HEK293 (cell line): Measurements from ENCODE around the gene ABHD12.

Source experiments
- CTCF ChIA-PET: fragments of 350-600 bp; formaldehyde crosslinking; extraction: SDS; loops from one replicate; lab custom pipeline; 2021; ENCODE audit warnings: antibody characterized with exemption; lab: Yijun Ruan, JAX
- POLR2A ChIA-PET: fragments of 300-600 bp; formaldehyde crosslinking; extraction: SDS; loops from one replicate; lab custom pipeline; 2020; ENCODE audit warnings: antibody characterized with exemption, inconsistent platforms; lab: Yijun Ruan, JAX
- H3K27ac ChIP-seq: fragments of 200-500 bp; sonication (Bioruptor generic); 2 replicates; pipeline ENCODE4 v1.5.1; 2014; ENCODE audit warnings: low read depth, low read length, control low read depth, inconsistent platforms; ENCODE audit errors: extremely low read depth
- H3K36me3 ChIP-seq, 2 experiments: fragments of 200-500 bp in 1 of 2; sonication (Bioruptor generic) in 1 of 2; 1 replicate in 1 of 2; 2 replicates in 1 of 2; pipeline ENCODE4 v1.5.1; 2014 to 2017; ENCODE audit warnings: inconsistent platforms in 2 of 2, low read length in 2 of 2; ENCODE audit not compliant: control insufficient read depth in 2 of 2, insufficient read depth in 1 of 2
- H3K4me1 ChIP-seq: fragments of 200-500 bp; sonication (Bioruptor generic); 2 replicates; pipeline ENCODE4 v1.5.1; 2014; ENCODE audit warnings: mild to moderate bottlenecking, low read length, inconsistent platforms; ENCODE audit not compliant: control insufficient read depth, insufficient read depth
- H3K4me3 ChIP-seq: 2 replicates; pipeline ENCODE4 v1.5.1; 2011; ENCODE audit warnings: low read depth, mild to moderate bottlenecking, control low read depth, low read length, moderate library complexity
- H3K9me3 ChIP-seq: fragments of 200-500 bp; sonication (Bioruptor generic); 2 replicates; pipeline ENCODE4 v1.5.1; 2014; ENCODE audit warnings: low read depth, low read length, inconsistent platforms; ENCODE audit not compliant: control insufficient read depth, insufficient read depth
- CTCF ChIP-seq: fragments of 450-650 bp; formaldehyde crosslinking; IDR thresholded peaks from 2 replicates; pipeline ENCODE4 v1.5.1; 2016; ENCODE audit warnings: missing biosample characterization, missing genetic modification characterization
- HOXD13 ChIP-seq: sonication (generic); formaldehyde crosslinking; IDR thresholded peaks from 2 replicates; pipeline ENCODE4 v1.8.0; 2022; ENCODE audit warnings: missing genetic modification reagents, borderline replicate concordance
- KLF1 ChIP-seq: fragments of 450-650 bp; formaldehyde crosslinking; IDR thresholded peaks from 2 replicates; pipeline ENCODE4 v1.5.1; 2016; ENCODE audit warnings: missing biosample characterization, missing genetic modification characterization
- KLF10 ChIP-seq: fragments of 450-650 bp; IDR thresholded peaks from 2 replicates; pipeline ENCODE4 v1.5.1; 2018; ENCODE audit warnings: missing biosample characterization, mild to moderate bottlenecking, missing genetic modification characterization
- KLF7 ChIP-seq: fragments of 450-650 bp; formaldehyde crosslinking; IDR thresholded peaks from 2 replicates; pipeline ENCODE4 v1.5.1; 2016; ENCODE audit warnings: missing biosample characterization, missing genetic modification characterization, borderline replicate concordance
- KLF8 ChIP-seq: fragments of 450-650 bp; formaldehyde crosslinking; IDR thresholded peaks from 2 replicates; pipeline ENCODE4 v1.5.1; 2016; ENCODE audit warnings: missing biosample characterization, missing genetic modification characterization
- PRDM1 ChIP-seq: fragments of 450-650 bp; formaldehyde crosslinking; IDR thresholded peaks from 2 replicates; pipeline ENCODE4; 2016; ENCODE audit warnings: missing biosample characterization, missing genetic modification characterization
- SCRT1 ChIP-seq: fragments of 450-650 bp; formaldehyde crosslinking; IDR thresholded peaks from 2 replicates; pipeline ENCODE4 v1.5.1; 2016; ENCODE audit warnings: missing biosample characterization, missing genetic modification characterization, borderline replicate concordance
- SCRT2 ChIP-seq: fragments of 450-650 bp; formaldehyde crosslinking; IDR thresholded peaks from 2 replicates; pipeline ENCODE4 v1.5.1; 2016; ENCODE audit warnings: missing biosample characterization, missing genetic modification characterization
- SP7 ChIP-seq: fragments of 450-650 bp; formaldehyde crosslinking; IDR thresholded peaks from 2 replicates; pipeline ENCODE4 v1.5.1; 2016; ENCODE audit warnings: missing biosample characterization, missing genetic modification characterization
- ZBTB17 ChIP-seq: fragments of 450-650 bp; formaldehyde crosslinking; IDR thresholded peaks from 2 replicates; pipeline ENCODE4 v1.5.1; 2016; ENCODE audit warnings: missing biosample characterization, missing genetic modification characterization
- ZBTB48 ChIP-seq: fragments of 450-650 bp; formaldehyde crosslinking; IDR thresholded peaks from 2 replicates; pipeline ENCODE4 v1.5.1; 2016; ENCODE audit warnings: missing biosample characterization, missing genetic modification characterization
- ZBTB8A ChIP-seq: fragments of 450-650 bp; formaldehyde crosslinking; IDR thresholded peaks from 2 replicates; pipeline ENCODE4 v1.5.1; 2016; ENCODE audit warnings: missing biosample characterization, missing genetic modification characterization
- ZFP37 ChIP-seq: fragments of 450-650 bp; formaldehyde crosslinking; IDR thresholded peaks from 2 replicates; pipeline ENCODE4 v1.5.1; 2016; ENCODE audit warnings: missing biosample characterization, missing genetic modification characterization
- ZIC2 ChIP-seq: fragments of 450-650 bp; formaldehyde crosslinking; IDR thresholded peaks from 2 replicates; pipeline ENCODE4 v1.5.1; 2016; ENCODE audit warnings: missing biosample characterization, missing genetic modification characterization
- ZNF184 ChIP-seq: fragments of 450-650 bp; IDR thresholded peaks from 2 replicates; pipeline ENCODE4 v1.5.1; 2018; ENCODE audit warnings: missing biosample characterization, mild to moderate bottlenecking, missing genetic modification characterization
- ZNF2 ChIP-seq: fragments of 450-650 bp; formaldehyde crosslinking; IDR thresholded peaks from 2 replicates; pipeline ENCODE4 v1.5.1; 2016; ENCODE audit warnings: missing biosample characterization, missing genetic modification characterization
- ZNF341 ChIP-seq: fragments of 450-650 bp; formaldehyde crosslinking; IDR thresholded peaks from 2 replicates; pipeline ENCODE4; 2016; ENCODE audit warnings: low read depth, missing biosample characterization, missing genetic modification characterization
- ZNF423 ChIP-seq: fragments of 450-650 bp; formaldehyde crosslinking; IDR thresholded peaks from 2 replicates; pipeline ENCODE4 v1.5.1; 2016; ENCODE audit warnings: missing biosample characterization, missing genetic modification characterization
- ZNF600 ChIP-seq: fragments of 450-650 bp; formaldehyde crosslinking; IDR thresholded peaks from 2 replicates; pipeline ENCODE4 v1.5.1; 2016; ENCODE audit warnings: missing biosample characterization, missing genetic modification characterization
- ZNF654 ChIP-seq: fragments of 450-650 bp; formaldehyde crosslinking; IDR thresholded peaks from 2 replicates; pipeline ENCODE4 v1.5.1; 2016; ENCODE audit warnings: low read depth, missing biosample characterization, missing genetic modification characterization
- ZNF76 ChIP-seq: fragments of 450-650 bp; formaldehyde crosslinking; IDR thresholded peaks from 2 replicates; pipeline ENCODE4; 2016; ENCODE audit warnings: low read depth, missing biosample characterization, missing genetic modification characterization, borderline replicate concordance
- ZXDB ChIP-seq: fragments of 450-650 bp; formaldehyde crosslinking; IDR thresholded peaks from 2 replicates; pipeline ENCODE4 v1.5.1; 2016; ENCODE audit warnings: missing biosample characterization, missing genetic modification characterization
- TF ChIP-seq, protein P1 (sequence below): fragments of 450-650 bp; formaldehyde crosslinking; IDR thresholded peaks from 2 replicates; pipeline ENCODE4 v1.5.1; 2016; ENCODE audit warnings: missing biosample characterization, missing genetic modification characterization
- TF ChIP-seq, protein P2 (sequence below): fragments of 450-650 bp; formaldehyde crosslinking; IDR thresholded peaks from 2 replicates; pipeline ENCODE4 v1.5.1; 2016; ENCODE audit warnings: missing biosample characterization, missing genetic modification characterization, borderline replicate concordance
- TF ChIP-seq, protein P3 (sequence below): fragments of 450-650 bp; formaldehyde crosslinking; IDR thresholded peaks from 2 replicates; pipeline ENCODE4 v1.5.1; 2016; ENCODE audit warnings: missing biosample characterization, missing genetic modification characterization

The ABHD12 gene

GRCh38 chr20:25294459-25295385 is 95.9 kb downstream of the ABHD12 start:
- Histone ChIP-seq H3K9me3 (no peaks in the 10 kb centered on the region), H3K4me1 (no peaks in the 10 kb centered on the region), H3K36me3 (peaks cover 0 to 63% of the 10 kb centered on the region in 2 experiments; a peak in 1 of 3 replicates), H3K27ac (0 out of 2 replicates have a peak overlapping the region, but pooled peaks have one; percentile 19), H3K4me3 (no peak overlapping the region)
- ChIA-PET CTCF (interaction anchor here (0.6 to 3.4 kb wide), 11 partner anchors 28 to 285 kb away, joined by 3 to 47 read pairs (median 3); no protein-coding TSS in a partner anchor), POLR2A (interaction anchor here (0.6 kb wide), 1 partner anchor 113 kb away, joined by 3 read pairs; the partner anchor contains the start of gene GINS1)
- TF ChIP-seq KLF7 (no peak), ZBTB48 (tag by site-specific recombination) (0 out of 2 replicates have a peak, but pooled peaks have one; percentile 37), ZXDB (tag by site-specific recombination) (0 out of 2 replicates have a peak, but pooled peaks have one; percentile 24), ZNF654 (tag by site-specific recombination) (peak; percentile 49), ZBTB17 (tag by site-specific recombination) (0 out of 2 replicates have a peak, but pooled peaks have one; percentile 18), ZNF341 (tag by site-specific recombination) (peak; percentile 49), SP7 (tag by site-specific recombination) (peak; percentile 21; the same call in 1 of the 2 replicates), ZNF600 (peak; percentile 61; the same call in 1 of the 2 replicates), CTCF (tag by site-specific recombination) (peak; percentile 100), KLF8 (tag by site-specific recombination) (peak; percentile 86), ZIC2 (peak; percentile 80), ZNF76 (no peak), ZNF2 (0 out of 2 replicates have a peak, but pooled peaks have one; percentile 16), SCRT1 (tag by site-specific recombination) (0 out of 2 replicates have a peak, but pooled peaks have one; percentile 20), ZBTB8A (tag by site-specific recombination) (peak; percentile 71), HOXD13 (CRISPR knock-in tag) (no peak), KLF1 (tag by site-specific recombination) (peak; percentile 58), PRDM1 (tag by site-specific recombination) (peak; percentile 87), ZNF184 (tag by site-specific recombination) (no peak), ZFP37 (tag by site-specific recombination) (no peak), SCRT2 (peak; percentile 74), KLF10 (tag by site-specific recombination) (no peak), ZNF423 (tag by site-specific recombination) (peak; percentile 79; the same call in 1 of the 2 replicates)
- TF ChIP-seq, protein P1, sequence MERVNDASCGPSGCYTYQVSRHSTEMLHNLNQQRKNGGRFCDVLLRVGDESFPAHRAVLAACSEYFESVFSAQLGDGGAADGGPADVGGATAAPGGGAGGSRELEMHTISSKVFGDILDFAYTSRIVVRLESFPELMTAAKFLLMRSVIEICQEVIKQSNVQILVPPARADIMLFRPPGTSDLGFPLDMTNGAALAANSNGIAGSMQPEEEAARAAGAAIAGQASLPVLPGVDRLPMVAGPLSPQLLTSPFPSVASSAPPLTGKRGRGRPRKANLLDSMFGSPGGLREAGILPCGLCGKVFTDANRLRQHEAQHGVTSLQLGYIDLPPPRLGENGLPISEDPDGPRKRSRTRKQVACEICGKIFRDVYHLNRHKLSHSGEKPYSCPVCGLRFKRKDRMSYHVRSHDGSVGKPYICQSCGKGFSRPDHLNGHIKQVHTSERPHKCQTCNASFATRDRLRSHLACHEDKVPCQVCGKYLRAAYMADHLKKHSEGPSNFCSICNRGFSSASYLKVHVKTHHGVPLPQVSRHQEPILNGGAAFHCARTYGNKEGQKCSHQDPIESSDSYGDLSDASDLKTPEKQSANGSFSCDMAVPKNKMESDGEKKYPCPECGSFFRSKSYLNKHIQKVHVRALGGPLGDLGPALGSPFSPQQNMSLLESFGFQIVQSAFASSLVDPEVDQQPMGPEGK, result peak; percentile 79
- TF ChIP-seq, protein P2, sequence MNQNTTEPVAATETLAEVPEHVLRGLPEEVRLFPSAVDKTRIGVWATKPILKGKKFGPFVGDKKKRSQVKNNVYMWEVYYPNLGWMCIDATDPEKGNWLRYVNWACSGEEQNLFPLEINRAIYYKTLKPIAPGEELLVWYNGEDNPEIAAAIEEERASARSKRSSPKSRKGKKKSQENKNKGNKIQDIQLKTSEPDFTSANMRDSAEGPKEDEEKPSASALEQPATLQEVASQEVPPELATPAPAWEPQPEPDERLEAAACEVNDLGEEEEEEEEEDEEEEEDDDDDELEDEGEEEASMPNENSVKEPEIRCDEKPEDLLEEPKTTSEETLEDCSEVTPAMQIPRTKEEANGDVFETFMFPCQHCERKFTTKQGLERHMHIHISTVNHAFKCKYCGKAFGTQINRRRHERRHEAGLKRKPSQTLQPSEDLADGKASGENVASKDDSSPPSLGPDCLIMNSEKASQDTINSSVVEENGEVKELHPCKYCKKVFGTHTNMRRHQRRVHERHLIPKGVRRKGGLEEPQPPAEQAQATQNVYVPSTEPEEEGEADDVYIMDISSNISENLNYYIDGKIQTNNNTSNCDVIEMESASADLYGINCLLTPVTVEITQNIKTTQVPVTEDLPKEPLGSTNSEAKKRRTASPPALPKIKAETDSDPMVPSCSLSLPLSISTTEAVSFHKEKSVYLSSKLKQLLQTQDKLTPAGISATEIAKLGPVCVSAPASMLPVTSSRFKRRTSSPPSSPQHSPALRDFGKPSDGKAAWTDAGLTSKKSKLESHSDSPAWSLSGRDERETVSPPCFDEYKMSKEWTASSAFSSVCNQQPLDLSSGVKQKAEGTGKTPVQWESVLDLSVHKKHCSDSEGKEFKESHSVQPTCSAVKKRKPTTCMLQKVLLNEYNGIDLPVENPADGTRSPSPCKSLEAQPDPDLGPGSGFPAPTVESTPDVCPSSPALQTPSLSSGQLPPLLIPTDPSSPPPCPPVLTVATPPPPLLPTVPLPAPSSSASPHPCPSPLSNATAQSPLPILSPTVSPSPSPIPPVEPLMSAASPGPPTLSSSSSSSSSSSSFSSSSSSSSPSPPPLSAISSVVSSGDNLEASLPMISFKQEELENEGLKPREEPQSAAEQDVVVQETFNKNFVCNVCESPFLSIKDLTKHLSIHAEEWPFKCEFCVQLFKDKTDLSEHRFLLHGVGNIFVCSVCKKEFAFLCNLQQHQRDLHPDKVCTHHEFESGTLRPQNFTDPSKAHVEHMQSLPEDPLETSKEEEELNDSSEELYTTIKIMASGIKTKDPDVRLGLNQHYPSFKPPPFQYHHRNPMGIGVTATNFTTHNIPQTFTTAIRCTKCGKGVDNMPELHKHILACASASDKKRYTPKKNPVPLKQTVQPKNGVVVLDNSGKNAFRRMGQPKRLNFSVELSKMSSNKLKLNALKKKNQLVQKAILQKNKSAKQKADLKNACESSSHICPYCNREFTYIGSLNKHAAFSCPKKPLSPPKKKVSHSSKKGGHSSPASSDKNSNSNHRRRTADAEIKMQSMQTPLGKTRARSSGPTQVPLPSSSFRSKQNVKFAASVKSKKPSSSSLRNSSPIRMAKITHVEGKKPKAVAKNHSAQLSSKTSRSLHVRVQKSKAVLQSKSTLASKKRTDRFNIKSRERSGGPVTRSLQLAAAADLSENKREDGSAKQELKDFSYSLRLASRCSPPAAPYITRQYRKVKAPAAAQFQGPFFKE (tag by site-specific recombination), result no peak
- TF ChIP-seq, protein P3, sequence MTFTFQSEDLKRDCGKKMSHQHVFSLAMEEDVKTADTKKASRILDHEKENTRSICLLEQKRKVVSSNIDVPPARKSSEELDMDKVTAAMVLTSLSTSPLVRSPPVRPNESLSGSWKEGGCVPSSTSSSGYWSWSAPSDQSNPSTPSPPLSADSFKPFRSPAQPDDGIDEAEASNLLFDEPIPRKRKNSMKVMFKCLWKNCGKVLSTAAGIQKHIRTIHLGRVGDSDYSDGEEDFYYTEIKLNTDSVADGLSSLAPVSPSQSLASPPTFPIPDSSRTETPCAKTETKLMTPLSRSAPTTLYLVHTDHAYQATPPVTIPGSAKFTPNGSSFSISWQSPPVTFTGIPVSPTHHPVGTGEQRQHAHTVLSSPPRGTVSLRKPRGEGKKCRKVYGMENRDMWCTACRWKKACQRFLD (tag by site-specific recombination), result no peak
